HG02610 (cell line): ENCODE results near the gene GPS1.

Experiments used
- ATAC-seq: cut with Tn5 transposase; IDR thresholded peaks from one replicate; pipeline ENCODE4 v1.9.1; 2021; ENCODE audit warnings: mild to moderate bottlenecking, moderate library complexity; ENCODE audit not compliant: unreplicated experiment

Gene GPS1

DNA sequence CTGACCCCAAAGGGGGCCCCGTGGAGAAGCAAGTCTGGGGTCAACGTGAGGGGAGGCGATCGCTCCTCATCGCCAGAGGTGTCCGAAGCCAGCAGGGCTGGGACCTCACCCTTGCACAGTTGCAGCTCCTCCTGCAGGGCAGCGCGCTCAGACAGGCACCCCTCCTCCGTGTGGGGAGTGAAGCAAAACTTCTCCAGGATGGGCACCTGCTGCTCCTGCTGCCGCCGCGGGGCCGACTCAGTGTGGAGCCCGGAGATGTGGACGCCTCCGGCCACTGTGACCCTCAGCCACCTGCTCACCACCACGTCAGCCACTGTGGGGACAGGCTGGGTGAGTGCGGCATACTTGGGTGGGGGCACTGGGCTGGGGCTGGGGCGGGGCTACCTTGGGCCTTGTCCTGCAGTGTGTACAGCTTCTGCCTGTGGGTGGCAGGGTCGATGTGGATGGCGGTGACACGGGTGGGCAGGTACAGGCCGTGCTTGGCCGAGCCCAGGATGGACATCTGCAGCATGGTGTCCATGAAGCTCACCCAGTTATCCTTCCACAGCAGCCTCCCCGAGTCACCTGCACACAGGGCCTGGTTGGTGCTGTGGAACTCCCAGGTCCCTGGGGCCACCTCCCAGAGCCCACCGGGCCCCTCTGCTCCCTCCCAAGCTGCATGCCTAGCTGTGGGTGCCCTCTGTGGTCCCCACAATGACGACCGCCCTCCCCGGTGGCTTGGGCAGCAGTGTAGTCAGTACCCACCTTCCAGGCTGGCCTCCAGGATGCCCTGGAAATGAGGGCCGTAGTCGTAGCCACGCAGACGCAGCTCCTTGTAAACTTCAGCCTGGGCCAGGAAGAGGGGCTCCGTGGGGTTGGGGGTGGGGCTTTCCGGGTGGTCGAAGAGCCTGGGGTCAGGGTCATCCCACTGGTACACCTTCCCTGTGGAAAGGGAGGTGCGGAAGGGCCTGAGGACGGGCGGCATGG lies 35.5 kb downstream of the GPS1 start:
- ATAC-seq: no peak

DNA sequence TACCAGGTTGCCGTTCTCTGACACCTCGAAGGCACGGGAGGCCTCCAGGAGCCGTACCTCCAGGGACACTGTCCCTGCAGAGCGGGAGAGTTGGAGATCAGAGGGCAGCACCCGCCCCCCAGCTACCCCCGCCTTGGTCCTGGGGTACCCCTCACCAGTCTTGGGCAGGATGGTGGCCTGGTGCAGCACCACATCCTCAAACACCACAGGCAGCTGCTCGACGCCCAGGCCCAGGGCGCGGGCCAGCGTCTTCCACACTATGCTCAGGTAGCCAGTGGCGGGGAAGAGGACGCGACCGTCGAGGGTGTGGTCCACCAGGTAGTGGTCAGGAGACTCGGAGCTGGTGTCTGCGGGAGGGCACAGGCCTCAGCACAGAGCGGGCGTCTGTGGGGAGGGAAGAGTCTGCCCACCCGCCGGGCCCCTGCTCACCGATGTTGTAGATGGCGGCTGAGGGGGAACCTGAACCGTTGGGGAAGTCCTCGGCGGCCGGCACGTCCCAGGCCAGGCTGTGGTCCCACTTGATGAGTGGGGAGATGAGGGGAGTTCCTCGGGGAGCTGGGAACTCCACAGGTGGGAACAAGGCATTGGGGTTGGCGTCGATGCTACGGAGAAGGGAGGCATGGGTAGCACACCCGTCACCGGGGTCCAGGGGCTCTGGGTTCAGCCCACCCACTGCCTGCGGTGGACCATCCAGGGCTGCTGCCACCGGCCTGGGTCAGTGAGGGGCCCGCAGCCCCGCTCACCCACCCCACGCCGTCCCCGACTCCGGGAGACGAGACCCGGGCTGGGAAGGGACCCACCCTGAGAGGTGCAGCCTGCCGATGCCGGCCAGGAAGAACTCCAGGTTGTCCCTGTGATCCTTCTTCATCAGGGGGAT lies 36.5 kb downstream of the GPS1 start:
- no peak for ATAC-seq

DNA sequence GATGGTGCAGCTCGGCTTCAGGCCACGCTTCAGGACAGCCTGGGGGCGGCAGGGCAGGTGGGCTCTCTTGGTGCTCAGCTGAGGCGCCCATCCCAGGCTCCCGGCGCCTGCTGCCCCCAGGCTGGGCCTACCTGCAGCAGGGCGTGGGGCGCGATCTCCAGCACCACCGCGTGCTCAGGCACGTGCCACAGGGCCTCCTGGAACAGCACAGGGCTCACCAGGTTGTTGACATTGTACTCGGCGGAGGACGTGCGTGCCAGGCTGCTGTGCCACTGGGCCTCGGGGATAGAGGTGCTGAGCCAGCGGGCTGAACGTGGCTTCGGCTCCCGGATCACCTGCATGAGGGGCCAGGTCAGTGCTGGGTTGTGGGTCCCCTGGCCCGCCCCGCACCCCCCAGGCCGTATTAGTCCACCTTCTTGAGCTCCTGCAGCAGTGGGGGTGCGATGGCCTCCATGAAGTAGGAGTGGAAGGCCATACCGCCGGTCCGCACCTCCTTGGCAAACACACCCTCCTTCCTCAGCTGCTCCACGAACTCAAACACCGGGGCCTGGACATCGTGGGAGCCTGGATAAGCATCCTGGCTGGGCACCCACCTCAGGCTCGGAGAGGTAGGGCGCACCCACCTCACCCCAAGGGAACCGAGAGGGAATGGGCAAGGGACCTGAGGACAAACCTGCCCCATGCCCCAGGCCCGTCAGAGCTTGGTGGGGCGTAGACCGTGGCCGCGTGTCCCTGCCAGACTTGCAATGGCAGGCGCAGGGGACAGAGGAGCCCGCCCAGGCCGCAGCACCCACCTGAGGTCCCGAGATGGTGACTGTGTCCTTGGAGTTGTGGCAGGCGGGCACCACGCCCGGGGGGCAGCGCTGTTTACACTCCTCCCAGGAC lies 37.4 kb downstream of the GPS1 start:
- ATAC-seq: no peak

DNA sequence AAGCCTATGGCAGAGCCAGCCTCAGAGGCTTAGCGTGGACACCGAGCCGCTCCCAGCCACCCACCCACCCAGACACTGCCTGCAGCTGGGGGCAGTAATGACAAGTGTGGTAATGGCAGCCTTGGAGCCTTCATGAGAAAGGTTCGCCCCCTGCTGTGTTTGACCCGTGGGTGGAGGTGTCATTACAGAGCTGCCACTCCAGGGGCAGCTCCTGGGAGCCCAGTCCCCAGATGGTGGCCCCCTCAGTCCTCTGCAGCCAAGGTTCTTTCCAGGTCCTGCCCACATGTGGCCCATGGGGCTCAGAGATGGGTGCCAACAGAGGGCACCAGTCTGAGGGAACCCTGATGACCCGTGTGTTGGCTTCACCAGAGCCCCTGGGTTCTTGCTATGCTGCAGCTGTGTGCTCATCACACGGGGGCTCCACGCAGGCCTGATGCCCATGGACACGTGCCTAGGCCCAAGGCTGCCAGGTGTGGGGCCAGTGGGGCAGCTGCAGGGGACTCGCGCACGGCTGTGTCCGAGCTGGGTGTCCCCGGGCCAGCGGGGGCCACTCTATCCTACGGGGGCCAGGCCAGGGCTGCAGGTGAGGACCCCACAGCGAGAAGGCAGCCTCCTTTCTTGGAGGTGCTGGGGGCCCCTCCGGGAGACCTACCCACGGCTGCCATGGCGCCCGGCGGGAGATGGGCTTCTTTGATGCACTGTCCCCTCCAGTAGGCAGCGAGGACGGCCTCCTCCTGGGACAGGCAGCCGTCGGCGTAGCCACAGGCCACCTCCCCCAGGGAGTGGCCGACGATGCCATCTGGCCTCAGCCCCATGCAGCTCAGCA lies 38.2 kb downstream of the GPS1 start:
- ATAC-seq: no peak

DNA sequence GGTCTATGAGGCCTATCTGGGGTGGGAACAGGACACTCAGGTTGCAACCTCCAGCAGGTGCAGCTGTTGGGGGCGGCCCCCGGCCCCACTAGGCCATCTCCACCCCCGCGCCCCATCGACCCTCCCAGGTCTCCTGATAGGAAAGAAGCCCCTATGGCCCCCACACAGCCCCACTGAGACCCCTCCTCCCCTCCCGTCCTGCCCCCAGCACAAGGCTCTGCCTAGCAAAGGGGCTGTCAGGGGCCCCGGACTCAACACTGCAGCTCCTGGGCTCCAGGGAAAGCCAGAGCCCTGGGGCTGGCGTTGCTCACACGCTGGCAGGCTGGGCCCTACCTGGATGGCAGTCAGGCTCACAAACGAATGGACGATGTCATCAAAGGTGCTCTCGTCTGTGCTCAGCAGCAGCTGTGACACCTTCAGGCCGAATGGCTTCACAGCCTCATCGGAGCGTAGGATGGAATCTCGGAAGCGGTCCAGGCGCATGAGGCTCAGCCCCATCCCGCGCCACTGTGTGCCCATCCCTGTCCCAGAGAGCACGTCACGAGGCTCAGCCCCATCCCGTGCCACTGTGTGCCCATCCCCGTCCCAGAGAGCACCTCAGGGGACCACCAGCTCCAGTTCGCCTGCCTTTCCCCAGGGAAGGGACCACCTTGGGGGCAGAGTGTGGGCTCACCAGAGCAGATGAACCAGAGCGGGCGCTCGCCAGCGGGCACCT lies 39.0 kb downstream of the GPS1 start:
- ATAC-seq: no peak

DNA sequence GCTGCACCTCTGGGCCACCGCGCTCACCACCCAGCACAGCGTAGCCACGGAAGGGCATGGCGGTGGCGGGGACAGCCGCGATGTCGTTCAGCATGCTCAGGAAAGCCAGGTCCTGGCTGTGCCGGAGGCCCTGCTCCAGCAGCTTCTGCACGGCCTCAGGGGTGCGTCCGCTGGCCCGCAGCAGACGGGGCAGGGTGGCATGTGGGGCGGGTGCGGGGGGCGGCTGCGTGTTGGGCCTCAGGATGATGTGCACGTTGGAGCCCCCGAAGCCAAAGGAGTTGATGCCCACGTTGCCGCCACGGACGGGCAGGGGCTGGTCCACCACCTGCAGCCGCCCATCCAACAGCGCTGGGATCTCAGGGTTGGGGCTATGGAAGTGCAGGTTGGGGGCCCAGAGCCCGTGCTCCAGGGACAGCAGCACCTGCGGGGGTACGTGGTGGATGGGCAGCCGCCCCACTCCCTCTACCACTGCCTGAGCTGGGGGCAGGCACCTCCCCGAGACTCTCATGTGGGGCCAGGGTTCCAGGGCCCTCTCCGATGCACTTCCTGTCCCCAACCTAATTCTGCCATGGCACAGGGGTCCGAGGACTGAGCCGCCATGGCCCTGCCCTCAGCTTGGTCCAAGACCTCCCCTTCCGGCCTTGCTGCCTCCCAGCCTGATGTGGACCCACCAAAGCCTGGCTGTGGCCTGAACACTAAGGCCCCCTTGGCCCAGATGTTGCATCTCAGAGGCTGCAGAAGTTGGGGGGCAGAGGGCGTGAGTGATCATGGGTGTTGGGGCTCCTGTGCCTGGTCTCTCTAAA lies 39.8 kb downstream of the GPS1 start:
- ATAC-seq: no peak

DNA sequence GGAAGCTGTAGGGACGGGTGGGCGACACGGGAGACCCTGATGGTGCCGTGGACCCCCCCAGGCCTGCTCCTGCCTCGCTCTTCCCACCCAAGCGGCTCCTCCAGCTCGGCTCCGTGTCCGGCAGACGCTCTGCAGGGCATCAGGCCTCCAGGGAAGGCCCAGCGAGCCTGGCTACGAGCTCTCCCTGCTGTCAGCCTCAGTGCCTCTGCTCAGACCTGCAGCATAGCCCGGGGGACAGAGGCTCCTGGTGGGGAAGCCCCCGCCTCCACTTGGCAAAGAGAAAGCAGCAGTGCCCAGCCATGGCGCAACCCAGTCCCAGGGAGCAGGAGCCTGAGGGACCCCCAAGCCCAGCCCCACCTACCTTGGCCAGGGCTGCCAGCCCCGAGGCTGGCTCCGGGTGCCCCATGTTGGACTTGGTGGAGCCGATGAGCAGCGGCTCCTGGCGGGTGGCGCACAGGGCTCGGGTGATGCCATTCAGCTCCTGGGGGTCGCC lies 40.4 kb downstream of the GPS1 start:
- ATAC-seq: no peak

DNA sequence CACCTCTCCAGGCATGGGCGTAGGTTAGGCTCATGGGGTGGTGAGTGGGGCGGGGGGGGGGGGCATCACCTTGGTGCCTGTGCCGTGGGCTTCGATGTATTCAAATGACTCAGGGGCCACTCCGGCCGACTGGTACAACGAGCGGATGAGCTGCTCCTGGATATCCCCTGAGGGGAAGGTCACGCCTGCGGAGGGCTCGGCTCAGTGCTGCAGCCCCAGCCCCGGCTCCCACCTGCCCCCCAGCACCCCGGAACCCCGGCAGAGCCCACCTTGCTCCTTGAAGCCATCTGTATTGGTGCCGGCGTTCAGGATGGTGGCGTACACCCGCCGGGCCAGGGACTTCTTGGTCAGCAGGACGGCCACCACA lies 40.9 kb downstream of the GPS1 start:
- no peak for ATAC-seq

DNA sequence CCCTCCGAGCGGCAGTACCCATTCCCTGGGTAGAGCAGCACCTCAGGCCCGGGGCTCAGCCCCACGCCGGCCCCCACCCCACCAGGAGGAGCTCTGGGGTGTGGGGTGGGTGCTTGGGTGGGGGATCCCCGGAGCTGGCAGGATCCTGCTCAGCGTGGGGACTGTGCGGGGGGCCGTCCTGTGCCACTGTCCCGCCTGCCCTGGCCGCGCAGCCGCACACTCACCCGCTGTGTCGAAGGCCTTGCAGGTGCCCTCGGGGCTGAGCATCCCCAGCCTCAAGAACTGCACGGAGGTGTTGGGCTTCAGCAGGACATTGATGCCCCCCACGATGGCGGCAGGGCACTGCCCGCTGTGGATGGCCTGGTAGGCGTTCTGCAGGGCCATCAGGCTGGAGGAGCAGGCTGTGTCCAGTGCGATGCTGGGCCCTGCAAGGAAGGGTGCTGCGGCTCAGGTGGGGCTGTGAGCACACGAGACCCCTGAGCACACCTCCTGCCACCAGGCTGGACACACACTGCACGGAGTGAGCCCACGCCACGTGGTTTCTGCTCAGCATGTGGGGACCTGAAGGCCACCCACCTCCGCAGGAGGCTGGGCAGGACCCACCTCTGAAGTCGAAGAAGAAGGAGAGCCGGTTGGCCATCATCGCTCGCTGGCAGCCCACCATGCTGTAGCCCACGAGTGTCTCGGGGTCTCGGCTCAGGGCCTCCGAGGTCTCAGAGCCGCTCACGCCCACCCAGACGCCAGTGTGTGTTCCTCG lies 41.5 kb downstream of the GPS1 start:
- no peak for ATAC-seq

DNA sequence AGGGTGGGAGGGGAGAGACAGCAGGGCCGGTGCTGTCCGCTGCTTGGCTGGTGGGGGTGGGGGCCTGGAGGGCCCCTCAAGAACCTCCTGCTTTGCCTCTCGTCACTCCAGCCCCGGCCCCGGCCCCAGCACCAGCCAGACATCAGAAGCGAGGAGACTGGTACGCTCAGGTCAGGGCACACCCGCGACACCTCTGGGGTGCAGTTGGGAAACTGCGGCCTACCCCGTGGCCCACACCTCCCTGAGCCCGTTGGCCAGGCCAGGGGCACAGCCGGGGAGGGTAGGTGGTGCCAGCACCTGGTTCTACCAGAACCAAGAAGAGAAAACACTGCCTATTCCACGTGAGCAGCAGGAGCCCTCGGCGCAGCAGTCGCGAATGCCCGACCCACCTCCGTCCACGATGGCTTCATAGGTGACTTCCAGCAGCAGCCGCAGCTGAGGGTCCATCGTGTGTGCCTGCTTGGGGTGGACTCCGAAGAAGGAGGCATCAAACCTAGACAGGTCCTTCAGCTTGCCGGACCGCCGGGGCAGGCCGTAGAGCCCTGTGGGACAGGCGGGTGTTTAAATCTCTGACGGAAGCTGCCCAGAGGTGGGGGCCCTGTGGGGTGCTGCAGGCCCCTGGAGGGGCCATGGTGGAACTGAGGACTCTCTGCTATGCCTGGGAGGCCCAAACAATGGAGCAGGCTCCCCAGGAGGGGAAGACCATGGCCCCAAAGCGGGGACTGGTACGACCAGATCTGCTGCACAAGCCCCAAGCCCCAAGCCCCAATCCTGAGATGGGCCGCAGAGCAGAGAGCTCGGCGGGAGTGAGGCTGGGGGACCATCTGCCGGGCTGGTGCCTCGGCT lies 43.5 kb downstream of the GPS1 start:
- ATAC-seq: no peak

DNA sequence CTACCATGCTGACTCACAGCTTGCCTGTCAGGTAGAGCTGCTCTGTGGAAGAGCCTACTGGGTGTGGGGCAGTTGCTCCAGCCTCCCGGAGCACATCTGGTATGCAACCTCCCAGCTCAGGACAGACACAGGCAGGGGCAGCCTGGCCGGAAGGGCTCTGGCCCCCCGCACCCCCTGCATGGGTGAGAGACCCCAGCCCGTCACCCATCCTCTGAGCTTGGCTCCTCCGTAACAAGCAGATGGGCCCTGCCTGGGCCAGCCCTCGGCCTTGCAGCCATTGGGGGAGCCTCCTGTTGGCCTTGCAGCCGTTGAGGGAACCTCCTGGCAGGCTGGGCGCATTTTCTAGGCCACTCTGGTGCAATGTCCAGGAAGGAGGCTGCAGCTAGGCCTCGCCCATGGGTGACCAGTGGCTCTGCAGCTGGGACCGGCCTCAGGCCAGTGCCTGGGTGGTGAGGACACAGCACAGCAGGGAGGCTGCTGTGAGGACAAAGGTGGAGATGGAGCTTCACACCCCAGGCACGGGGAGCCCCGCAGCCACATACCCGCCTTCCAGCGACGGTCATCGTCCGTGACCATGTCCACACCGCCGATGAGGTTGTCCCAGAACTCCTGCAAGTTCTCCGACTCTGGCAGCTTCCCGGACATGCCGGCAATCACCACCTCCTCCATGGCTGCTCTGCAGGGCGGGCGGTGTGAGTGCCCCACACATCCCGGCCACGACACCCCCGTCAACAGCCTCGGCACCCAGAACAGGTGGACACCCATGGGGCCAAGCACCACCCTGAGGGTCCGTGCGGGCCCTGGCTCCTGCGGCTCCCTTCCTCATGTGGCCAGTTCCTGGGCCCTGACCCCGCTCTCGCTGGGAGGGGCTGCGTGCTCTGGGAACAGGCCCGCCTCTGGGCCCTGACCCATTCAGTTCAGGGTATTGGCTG lies 44.3 kb downstream of the GPS1 start:
- ATAC-seq: no peak

DNA sequence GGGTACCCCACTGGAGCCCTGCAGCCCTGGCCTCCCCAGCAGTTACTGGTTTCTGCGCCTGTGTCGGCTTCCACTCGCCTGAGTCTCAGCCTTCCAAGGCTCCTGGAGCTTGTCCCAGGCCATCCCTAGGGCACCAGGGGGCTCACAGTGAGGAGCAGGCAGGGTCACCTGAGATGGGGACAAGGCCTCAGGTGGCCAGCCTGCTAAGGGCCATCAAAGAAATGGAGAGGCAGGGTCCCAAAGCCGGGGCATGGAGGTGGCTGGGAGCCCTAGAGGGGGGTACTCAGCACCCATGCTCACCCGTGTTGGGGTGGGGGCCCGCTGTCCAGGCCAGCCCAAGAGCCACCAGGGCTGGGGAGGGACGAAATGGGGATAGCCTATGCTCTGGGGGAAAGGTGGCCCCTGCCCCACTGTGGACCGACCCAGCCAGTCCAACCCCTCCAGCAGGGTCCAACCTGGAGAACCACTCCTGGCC lies 45.0 kb downstream of the GPS1 start:
- no peak for ATAC-seq

DNA sequence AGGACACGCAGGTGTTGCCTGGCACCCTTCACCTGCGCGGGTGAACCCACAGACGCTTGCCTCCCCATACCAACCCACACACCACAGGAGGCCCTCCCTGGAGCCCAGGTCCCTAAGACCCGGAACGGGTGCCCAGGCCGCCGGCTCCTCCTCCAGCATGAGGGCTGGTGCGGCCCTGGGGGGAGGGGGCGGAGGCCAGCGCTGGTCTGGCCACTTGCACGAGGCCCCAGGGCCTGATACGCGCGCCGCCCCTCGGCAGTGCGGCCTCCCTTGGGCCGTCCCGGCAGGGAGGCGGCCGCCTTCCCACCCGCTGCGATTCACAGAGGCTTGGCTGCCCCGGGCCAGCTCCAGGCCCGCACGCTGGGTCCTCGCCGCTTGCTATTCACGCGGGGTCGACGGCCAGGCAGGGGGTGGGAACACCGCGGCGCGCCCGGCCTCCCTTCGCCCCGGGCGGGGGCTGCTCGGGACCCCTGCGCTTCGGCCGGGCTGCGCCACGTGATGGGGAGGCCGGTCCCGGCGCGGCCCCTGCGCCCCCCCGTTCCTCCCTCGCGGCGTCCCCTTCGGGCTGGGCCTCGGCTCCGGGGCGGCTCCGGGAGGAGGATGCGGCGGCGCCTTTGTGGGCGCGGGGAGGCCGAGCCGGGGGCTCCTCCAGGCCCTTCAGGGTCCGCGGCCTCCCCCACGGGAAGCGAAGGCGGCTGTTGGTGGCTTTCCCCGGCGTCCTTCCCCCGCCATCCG lies 45.7 kb downstream of the GPS1 start:
- ATAC-seq: no peak

DNA sequence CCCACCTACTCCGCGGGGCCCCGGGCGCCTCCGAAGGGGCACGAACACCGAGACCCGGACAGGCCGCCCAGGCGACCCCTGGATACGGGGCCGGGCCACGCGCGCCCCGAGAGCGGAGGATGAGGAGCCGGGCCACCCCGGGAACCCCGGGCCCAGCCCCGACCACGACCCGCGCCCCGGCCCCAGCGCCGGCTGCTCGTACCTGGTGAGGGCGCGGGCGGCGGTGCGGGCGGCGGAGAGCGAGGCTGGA lies 46.1 kb downstream of the GPS1 start:
- no peak for ATAC-seq
